Endothelial cell of umbilical vein (primary cell): ENCODE data around the gene CT45A3. TPM values are rescaled to one million over a fixed set of nuclear protein-coding genes. Genes with fewer than 3 reads are reported as not detected.
"Not testable (repeated sequence)": the region's sequence is repeated elsewhere in the genome, so short reads cannot be mapped to it uniquely, and the experiment has no call there.

Experiments used
- Bru-seq: library from RNA; stranded (reverse); fragments of 400-500 nt; gene quantifications from one replicate; lab custom pipeline; 2021; lab: Mats Ljungman, UMichigan
- BruChase-seq, 2 experiments: library from RNA; stranded (reverse); fragments of 400-500 nt; gene quantifications; one replicate each; lab custom pipeline; 2021; lab: Mats Ljungman, UMichigan
- BruUV-seq: library from RNA; stranded (reverse); fragments of 400-500 nt; replicated peaks from 2 replicates; lab custom pipeline; 2021; lab: Mats Ljungman, UMichigan
- CTCF ChIA-PET: fragments of 300-600, 350-600 bp; sonication (Branson Sonifier 250); formaldehyde crosslinking; loops from one replicate; lab custom pipeline; 2021; ENCODE audit warnings: antibody characterized with exemption, inconsistent platforms; lab: Charles Lee
- POLR2A ChIA-PET: fragments of 300-600, 350-600 bp; sonication (Branson Sonifier 250); formaldehyde crosslinking; loops from one replicate; lab custom pipeline; 2021; ENCODE audit warnings: antibody characterized with exemption, inconsistent platforms; lab: Charles Lee
- DNase-seq: peaks from one replicate; pipeline ENCODE4 v3.0.0-alpha.2; 2011; ENCODE audit warnings: low read depth, low spot score
- FAIRE-seq: peaks from 2 replicates; lab custom pipeline; 2011; peaks lifted over from hg19 to GRCh38; lab: Jason Lieb, UNC
- H2AFZ ChIP-seq: 2 replicates; pipeline ENCODE4 v1.6.0; 2012; ENCODE audit warnings: low read depth, low read length, control low read depth, inconsistent platforms
- H3K27ac ChIP-seq: 2 replicates; pipeline ENCODE4 v1.5.1; 2011; ENCODE audit warnings: low read depth, mild to moderate bottlenecking, control low read depth, low read length, moderate library complexity; ENCODE audit not compliant: insufficient read depth
- H3K27me3 ChIP-seq, 2 experiments: 2 replicates each; pipeline versions ENCODE4 v1.6.0 to v1.6.1; 2011; ENCODE audit warnings: low read length in 2 of 2, mixed read lengths in 1 of 2; ENCODE audit not compliant: control insufficient read depth in 2 of 2, insufficient read depth in 2 of 2
- H3K36me3 ChIP-seq, 2 experiments: 2 replicates in 1 of 2; 3 replicates in 1 of 2; pipeline ENCODE4 v1.5.1; 2011; ENCODE audit warnings: low read length in 2 of 2, mild to moderate bottlenecking in 1 of 2, moderate library complexity in 1 of 2; ENCODE audit not compliant: control insufficient read depth in 2 of 2, insufficient read depth in 2 of 2; ENCODE audit errors: extremely low read depth in 1 of 2
- H3K4me1 ChIP-seq: 3 replicates; pipeline ENCODE4 v1.5.1; 2011; ENCODE audit warnings: mild to moderate bottlenecking, low read length; ENCODE audit not compliant: control insufficient read depth, insufficient read depth; ENCODE audit errors: extremely low read depth
- H3K4me2 ChIP-seq: 2 replicates; pipeline ENCODE4 v1.6.1; 2011; ENCODE audit warnings: low read length, control low read depth, mixed read lengths; ENCODE audit not compliant: insufficient read depth
- H3K4me3 ChIP-seq, 3 experiments: fragments of 200-600 bp in 1 of 3; sonication (generic), shearing (Covaris generic) in 1 of 3; replicated peaks in 1 of 3; 2 replicates each; pipeline ENCODE4 v1.5.1; 2011 to 2016; ENCODE audit warnings: control low read depth in 3 of 3, low read length in 3 of 3, mild to moderate bottlenecking in 2 of 3, inconsistent platforms in 1 of 3, low read depth in 1 of 3, moderate library complexity in 1 of 3; ENCODE audit not compliant: insufficient read depth in 1 of 3
- H3K79me2 ChIP-seq: 2 replicates; pipeline ENCODE4 v1.6.0; 2012; ENCODE audit warnings: low read length, inconsistent platforms; ENCODE audit not compliant: control insufficient read depth, insufficient read depth
- H3K9ac ChIP-seq: replicated peaks from 2 replicates; pipeline ENCODE3; 2011; ENCODE audit warnings: low read length, control low read depth; ENCODE audit not compliant: insufficient read depth; ENCODE audit errors: extremely low read depth
- H3K9me1 ChIP-seq: replicated peaks from 3 replicates; pipeline ENCODE4 v1.6.0; 2011; ENCODE audit warnings: mild to moderate bottlenecking, low read length; ENCODE audit not compliant: control insufficient read depth, insufficient read depth; ENCODE audit errors: extremely low read depth
- H3K9me3 ChIP-seq: replicated peaks from 2 replicates; pipeline ENCODE4 v1.5.1; 2012; ENCODE audit warnings: low read length, inconsistent platforms; ENCODE audit not compliant: control insufficient read depth, insufficient read depth
- H4K20me1 ChIP-seq: replicated peaks from 2 replicates; pipeline ENCODE3; 2011; ENCODE audit warnings: mild to moderate bottlenecking, low read length; ENCODE audit not compliant: control insufficient read depth, insufficient read depth; ENCODE audit errors: extremely low read depth
- dilution Hi-C: fragments of 300-500 bp; cut with MboI; formaldehyde crosslinking; loops from one replicate; pipeline ENCODE4 v1.15.0; 2019; ENCODE audit warnings: low sequenced_read_pairs; ENCODE audit not compliant: extremely low pct_ligation_motif_present
- intact Hi-C: fragments of 100-400 bp; cut with micrococcal nuclease; formaldehyde crosslinking; loops from one replicate; pipeline ENCODE4 v1.10.0; 2022
- long read RNA-seq: library from polyadenylated mRNA; stranded (forward); transcript quantifications from one replicate; pipeline ENCODE4 v2.0.0, GENCODE V29; 2021
- polyA minus RNA-seq, 3 experiments: library from RNA; depleted of rRNA, polyadenylated mRNA; stranded (reverse); fragments of >200 nt; gene quantifications; 1 replicate in 1 of 3; 2 replicates in 2 of 3; pipeline ENCODE4 v1.2.3, GENCODE V29; 2011
- polyA plus RNA-seq, 4 experiments: library from polyadenylated mRNA; depleted of rRNA in 3 of 4; stranded (reverse) in 3 of 4; unstranded in 1 of 4; fragments of >200 nt; gene quantifications; 2 replicates each; pipeline versions ENCODE4 v1.2.1 to v1.2.3, GENCODE V29; 2011 to 2012; ENCODE audit warnings: missing spikeins in 1 of 4
- total RNA-seq: library from RNA; stranded (reverse); gene quantifications from 2 replicates; pipeline ENCODE4 v1.2.3, GENCODE V29; 2021

CT45A3 gene, protein sequence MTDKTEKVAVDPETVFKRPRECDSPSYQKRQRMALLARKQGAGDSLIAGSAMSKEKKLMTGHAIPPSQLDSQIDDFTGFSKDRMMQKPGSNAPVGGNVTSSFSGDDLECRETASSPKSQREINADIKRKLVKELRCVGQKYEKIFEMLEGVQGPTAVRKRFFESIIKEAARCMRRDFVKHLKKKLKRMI
- not detected in 2 replicates for total RNA-seq
- not detected in 2 replicates for polyA plus RNA-seq
- polyA plus RNA-seq (2011; cell fraction: cytosol; rRNA removed) = not detected in 2 replicates
- not detected in 2 replicates for polyA plus RNA-seq (2011; cell fraction: nucleus; rRNA removed)
- polyA plus RNA-seq (2012) = not detected in 2 replicates
- not detected in 2 replicates for polyA minus RNA-seq
- not detected for polyA minus RNA-seq (2011; cell fraction: cytosol; rRNA and poly(A)+ RNA removed)
- not detected in 2 replicates for polyA minus RNA-seq (2011; cell fraction: nucleus; rRNA and poly(A)+ RNA removed)
- Bru-seq, nascent RNA = not detected
- not detected for BruChase-seq, experiment 1, labeled RNA remaining after a 6-hour chase
- not detected for BruChase-seq, experiment 2, labeled RNA remaining after a 2-hour chase
- long read RNA-seq = 0 reads

DNA sequence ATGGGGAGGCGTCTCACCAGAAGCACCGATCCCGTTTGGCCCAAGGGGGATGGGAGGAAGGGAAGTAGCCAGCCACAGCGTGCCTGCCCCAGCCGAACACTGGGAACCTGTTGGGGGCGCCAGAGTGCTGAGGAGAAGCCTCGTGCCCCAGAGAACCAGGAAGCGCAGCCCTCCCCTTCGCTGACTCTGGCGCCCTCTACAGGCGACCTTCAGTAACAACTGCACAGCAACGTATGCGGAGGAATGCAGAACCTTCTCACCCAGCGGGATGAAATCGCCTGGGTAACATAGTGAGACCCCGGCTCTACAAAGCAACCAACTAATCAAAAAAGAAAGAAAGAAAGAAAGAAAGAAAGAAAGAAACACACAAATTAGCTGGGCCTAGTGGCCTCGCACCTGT, at the start of gene CT45A3:
CT45A3 (minus strand) TSS at position 101 of the 400 bp plus-strand sequence. CDS start 3,747 bp downstream, outside the sequence.
- dilution Hi-C loops, H3K4me1 ChIP-seq, POLR2A ChIA-PET, FAIRE-seq, H3K79me2 ChIP-seq, intact Hi-C loops, H3K4me2 ChIP-seq, H3K9ac ChIP-seq, DNase-seq, H3K9me1 ChIP-seq, H3K4me3 ChIP-seq, H4K20me1 ChIP-seq, H2AFZ ChIP-seq, H3K27ac ChIP-seq, H3K27me3 ChIP-seq, CTCF ChIA-PET, H3K9me3 ChIP-seq, BruUV-seq, H3K36me3 ChIP-seq: not testable (repeated sequence)

DNA sequence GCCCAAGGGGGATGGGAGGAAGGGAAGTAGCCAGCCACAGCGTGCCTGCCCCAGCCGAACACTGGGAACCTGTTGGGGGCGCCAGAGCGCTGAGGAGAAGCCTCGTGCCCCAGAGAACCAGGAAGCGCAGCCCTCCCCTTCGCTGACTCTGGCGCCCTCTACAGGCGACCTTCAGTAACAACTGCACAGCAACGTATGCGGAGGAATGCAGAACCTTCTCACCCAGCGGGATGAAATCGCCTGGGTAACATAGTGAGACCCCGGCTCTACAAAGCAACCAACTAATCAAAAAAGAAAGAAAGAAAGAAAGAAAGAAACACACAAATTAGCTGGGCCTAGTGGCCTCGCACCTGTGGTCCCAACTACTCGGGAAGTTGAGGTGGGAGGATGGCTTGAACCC, 34.7 kb upstream of the CT45A3 start, which contains the start of gene CT45A6:
CT45A6 (minus strand) TSS at position 101 of the 400 bp plus-strand sequence. CDS start 3,794 bp downstream, outside the sequence.
- intact Hi-C loops, BruUV-seq, H3K27ac ChIP-seq, H3K4me1 ChIP-seq, H4K20me1 ChIP-seq, H3K9me3 ChIP-seq, POLR2A ChIA-PET, H3K27me3 ChIP-seq, H2AFZ ChIP-seq, H3K9me1 ChIP-seq, H3K79me2 ChIP-seq, dilution Hi-C loops, FAIRE-seq, H3K4me3 ChIP-seq, H3K36me3 ChIP-seq, CTCF ChIA-PET, H3K4me2 ChIP-seq, H3K9ac ChIP-seq, DNase-seq: not testable (repeated sequence)

DNA sequence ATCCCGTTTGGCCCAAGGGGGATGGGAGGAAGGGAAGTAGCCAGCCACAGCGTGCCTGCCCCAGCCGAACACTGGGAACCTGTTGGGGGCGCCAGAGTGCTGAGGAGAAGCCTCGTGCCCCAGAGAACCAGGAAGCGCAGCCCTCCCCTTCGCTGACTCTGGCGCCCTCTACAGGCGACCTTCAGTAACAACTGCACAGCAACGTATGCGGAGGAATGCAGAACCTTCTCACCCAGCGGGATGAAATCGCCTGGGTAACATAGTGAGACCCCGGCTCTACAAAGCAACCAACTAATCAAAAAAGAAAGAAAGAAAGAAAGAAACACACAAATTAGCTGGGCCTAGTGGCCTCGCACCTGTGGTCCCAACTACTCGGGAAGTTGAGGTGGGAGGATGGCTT, 17.4 kb upstream of the CT45A3 start, which contains the start of gene CT45A5:
CT45A5 (minus strand) TSS at position 101 of the 400 bp plus-strand sequence. CDS start 3,774 bp downstream, outside the sequence.
- H3K79me2 ChIP-seq, H3K9me1 ChIP-seq, intact Hi-C loops, BruUV-seq, H3K36me3 ChIP-seq, DNase-seq, dilution Hi-C loops, H3K4me1 ChIP-seq, H3K4me3 ChIP-seq, H3K4me2 ChIP-seq, H3K9ac ChIP-seq, H3K27me3 ChIP-seq, H4K20me1 ChIP-seq, FAIRE-seq, POLR2A ChIA-PET, CTCF ChIA-PET, H3K9me3 ChIP-seq, H2AFZ ChIP-seq, H3K27ac ChIP-seq: not testable (repeated sequence)

DNA sequence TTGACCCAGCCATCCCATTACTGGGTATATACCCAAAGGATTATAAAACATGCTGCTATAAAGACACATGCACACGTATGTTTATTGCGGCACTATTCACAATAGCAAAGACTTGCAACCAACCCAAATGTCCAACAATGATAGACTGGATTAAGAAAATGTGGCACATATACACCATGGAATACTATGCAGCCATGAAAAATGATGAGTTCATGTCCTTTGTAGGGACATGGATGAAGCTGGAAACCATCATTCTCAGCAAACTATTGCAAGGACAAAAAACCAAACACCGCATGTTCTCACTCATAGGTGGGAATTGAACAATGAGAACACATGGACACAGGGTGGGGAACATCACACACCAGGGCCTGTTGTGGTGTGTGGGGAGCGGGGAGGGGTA, 23.3 kb downstream of the CT45A3 start:
- FAIRE-seq, H3K79me2 ChIP-seq, H3K9me3 ChIP-seq, intact Hi-C loops, H3K4me2 ChIP-seq, BruUV-seq, H2AFZ ChIP-seq, H3K9ac ChIP-seq, dilution Hi-C loops, H3K4me1 ChIP-seq, CTCF ChIA-PET, H3K27me3 ChIP-seq, POLR2A ChIA-PET, H3K27ac ChIP-seq, DNase-seq, H3K4me3 ChIP-seq, H4K20me1 ChIP-seq, H3K9me1 ChIP-seq, H3K36me3 ChIP-seq: not testable (repeated sequence)
